HG02610 (cell line): Measurements from ENCODE around the gene WNT3.
"Not testable (repeated sequence)": the region's sequence is repeated elsewhere in the genome, so short reads cannot be mapped to it uniquely, and the experiment has no call there.

ENCODE experiments used
- ATAC-seq: cut with Tn5 transposase; IDR thresholded peaks from one replicate; pipeline ENCODE4 v1.9.1; 2021; ENCODE audit warnings: mild to moderate bottlenecking, moderate library complexity; ENCODE audit not compliant: unreplicated experiment

WNT3 gene

GRCh38 chr17:46769531-46770438 is 48.7 kb downstream of the WNT3 start:
- ATAC-seq: no peak

- ATAC-seq: not testable (repeated sequence)
Observed at GRCh38 chr17:46768896-46769295, 49.6 kb downstream of the WNT3 start.

GRCh38 chr17:46768540-46768870 is 50.0 kb downstream of the WNT3 start:
- no peak for ATAC-seq

GRCh38 chr17:46766493-46767491 is 51.7 kb downstream of the WNT3 start:
- ATAC-seq: no peak

- ATAC-seq: no peak
Observed at GRCh38 chr17:46765453-46765852, 53.0 kb downstream of the WNT3 start.

- ATAC-seq: no peak
Observed at GRCh38 chr17:46764709-46765401, 53.6 kb downstream of the WNT3 start.

GRCh38 chr17:46764000-46764708 is 54.3 kb downstream of the WNT3 start:
- ATAC-seq: no peak

GRCh38 chr17:46763416-46763815 is 55.1 kb downstream of the WNT3 start:
- no peak for ATAC-seq

GRCh38 chr17:46759141-46759540 is 59.4 kb downstream of the WNT3 start:
- ATAC-seq: no peak

- no peak for ATAC-seq
Observed at GRCh38 chr17:46758614-46759013, 59.9 kb downstream of the WNT3 start.

- not testable (repeated sequence) for ATAC-seq
Observed at GRCh38 chr17:46757588-46757987, 60.9 kb downstream of the WNT3 start.

GRCh38 chr17:46756861-46757260 is 61.6 kb downstream of the WNT3 start:
- no peak for ATAC-seq

- no peak for ATAC-seq
Observed at GRCh38 chr17:46756081-46756735, 62.3 kb downstream of the WNT3 start.

GRCh38 chr17:46753776-46754175 is 64.7 kb downstream of the WNT3 start:
- ATAC-seq: no peak

- no peak for ATAC-seq
Observed at GRCh38 chr17:46751425-46751824, 67.1 kb downstream of the WNT3 start.

GRCh38 chr17:46745376-46745775 is 73.1 kb downstream of the WNT3 start:
- ATAC-seq: no peak

- ATAC-seq: no peak
Observed at GRCh38 chr17:46744441-46744840, 74.1 kb downstream of the WNT3 start.

- no peak for ATAC-seq
Observed at GRCh38 chr17:46742565-46743270, 75.8 kb downstream of the WNT3 start.

- no peak for ATAC-seq
Observed at GRCh38 chr17:46741122-46741730, 77.3 kb downstream of the WNT3 start.
